Peyer's patch (tissue), 4 donors: Measurements from ENCODE around the gene CASS4. TPM values are rescaled to one million over a fixed set of nuclear protein-coding genes. Genes with fewer than 3 reads are reported as not detected.

ENCODE experiments used
- DNase-seq, 3 donors: peaks; one replicate each; pipeline ENCODE4 v3.0.0-alpha.2; 2017 to 2019
- H3K27ac ChIP-seq, 4 donors: fragments of 200-600 bp; sonication (generic); one replicate each; pipeline ENCODE4 v1.5.1; 2016 to 2019
- H3K27me3 ChIP-seq, 2 donors: fragments of 200-600 bp; sonication (generic); one replicate each; pipeline ENCODE4 v1.5.1; 2019
- H3K36me3 ChIP-seq, 3 donors: fragments of 200-600 bp; sonication (generic); one replicate each; pipeline ENCODE4 v1.5.1; 2016 to 2019
- H3K4me1 ChIP-seq, 4 donors: fragments of 200-600 bp; sonication (generic); one replicate each; pipeline ENCODE4 v1.5.1; 2016 to 2019
- H3K4me3 ChIP-seq, 4 donors: fragments of 200-600 bp; sonication (generic); 1 replicate in 3 of 4; 2 replicates in 1 of 4; pipeline ENCODE4 v1.5.1; 2016 to 2019; ENCODE audit warnings: mild to moderate bottlenecking in 1 of 4
- H3K9me3 ChIP-seq, 4 donors: fragments of 200-600 bp; sonication (generic); one replicate each; pipeline ENCODE4 v1.5.1; 2016 to 2019; ENCODE audit warnings: mild to moderate bottlenecking in 1 of 4
- POLR2A ChIP-seq, 2 donors: fragments of 450-650 bp; IDR thresholded peaks; one replicate each; pipeline ENCODE4 v1.5.1; 2017; ENCODE audit warnings: antibody characterized with exemption in 2 of 2, mild to moderate bottlenecking in 2 of 2, moderate library complexity in 2 of 2
- total RNA-seq, 4 donors: library from RNA; depleted of rRNA; stranded (reverse); fragments of >200 nt; gene quantifications; one replicate each; pipeline ENCODE4 v1.1.0, GENCODE V29; 2016
- TF ChIP-seq, protein P1 (sequence below), 6 experiments: fragments of 450-650 bp in 4 of 6; fragments of 200-600 bp in 2 of 6; sonication (generic) in 1 of 6; IDR thresholded peaks; one replicate each; pipeline ENCODE4 v1.5.1; 2017 to 2019; ENCODE audit warnings: antibody characterized with exemption in 6 of 6, mild to moderate bottlenecking in 3 of 6, moderate library complexity in 1 of 6

Gene CASS4
- total RNA-seq, 4 donors from 2014 or later: 0.47 to 3.3 (median 1.2) TPM

DNA sequence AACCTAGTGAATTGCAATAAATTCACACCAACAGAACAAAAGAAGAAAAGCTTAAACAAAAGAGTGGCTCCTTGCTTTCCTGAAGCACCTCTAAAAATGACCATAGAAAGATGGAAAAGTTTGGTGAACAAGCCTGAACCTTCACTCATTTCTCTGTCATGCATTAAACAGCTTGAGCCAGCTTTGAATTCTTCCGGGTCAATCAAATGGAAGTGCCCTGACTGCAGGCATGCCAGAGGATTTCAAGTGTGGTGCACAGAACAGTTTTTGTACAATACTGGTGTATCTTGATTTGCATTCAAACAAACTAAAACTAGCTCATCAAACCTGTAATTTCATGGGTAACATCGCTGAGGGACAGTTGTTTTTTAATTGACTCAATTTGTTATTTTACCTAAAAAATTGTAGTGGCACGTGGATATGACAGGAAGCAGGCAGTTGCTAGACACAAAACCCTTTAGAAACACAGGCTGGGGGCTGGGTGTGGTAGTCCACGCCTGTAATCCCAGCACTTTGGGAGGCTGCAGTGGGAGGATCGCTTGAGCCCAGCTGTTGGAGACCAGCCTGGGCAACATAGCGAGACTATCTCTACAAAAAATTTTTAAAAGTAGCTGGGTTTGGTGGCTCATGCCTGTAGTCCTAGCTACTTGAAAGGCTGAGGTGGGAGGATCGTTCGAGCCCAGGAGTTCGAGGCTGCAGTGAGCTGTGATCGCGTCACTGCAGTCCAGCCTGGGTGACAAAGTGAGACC is 9.1 kb downstream of the CASS4 start:
- Histone ChIP-seq H3K27ac (no peak overlapping the region), H3K36me3 (no peaks in the 10 kb centered on the region), H3K27me3 (no peaks in the 10 kb centered on the region), H3K9me3 (no peaks in the 10 kb centered on the region), H3K4me1 (peaks cover 0 to 3% (median 0%) of the 10 kb centered on the region in 4 donors), H3K4me3 (no peak overlapping the region)
- TF ChIP-seq, protein P1, sequence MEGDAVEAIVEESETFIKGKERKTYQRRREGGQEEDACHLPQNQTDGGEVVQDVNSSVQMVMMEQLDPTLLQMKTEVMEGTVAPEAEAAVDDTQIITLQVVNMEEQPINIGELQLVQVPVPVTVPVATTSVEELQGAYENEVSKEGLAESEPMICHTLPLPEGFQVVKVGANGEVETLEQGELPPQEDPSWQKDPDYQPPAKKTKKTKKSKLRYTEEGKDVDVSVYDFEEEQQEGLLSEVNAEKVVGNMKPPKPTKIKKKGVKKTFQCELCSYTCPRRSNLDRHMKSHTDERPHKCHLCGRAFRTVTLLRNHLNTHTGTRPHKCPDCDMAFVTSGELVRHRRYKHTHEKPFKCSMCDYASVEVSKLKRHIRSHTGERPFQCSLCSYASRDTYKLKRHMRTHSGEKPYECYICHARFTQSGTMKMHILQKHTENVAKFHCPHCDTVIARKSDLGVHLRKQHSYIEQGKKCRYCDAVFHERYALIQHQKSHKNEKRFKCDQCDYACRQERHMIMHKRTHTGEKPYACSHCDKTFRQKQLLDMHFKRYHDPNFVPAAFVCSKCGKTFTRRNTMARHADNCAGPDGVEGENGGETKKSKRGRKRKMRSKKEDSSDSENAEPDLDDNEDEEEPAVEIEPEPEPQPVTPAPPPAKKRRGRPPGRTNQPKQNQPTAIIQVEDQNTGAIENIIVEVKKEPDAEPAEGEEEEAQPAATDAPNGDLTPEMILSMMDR (IDR thresholded peaks at IDR 0.05): no peak
- no peak for TF ChIP-seq POLR2A (IDR thresholded peaks at IDR 0.05)
- no peak for DNase-seq

DNA sequence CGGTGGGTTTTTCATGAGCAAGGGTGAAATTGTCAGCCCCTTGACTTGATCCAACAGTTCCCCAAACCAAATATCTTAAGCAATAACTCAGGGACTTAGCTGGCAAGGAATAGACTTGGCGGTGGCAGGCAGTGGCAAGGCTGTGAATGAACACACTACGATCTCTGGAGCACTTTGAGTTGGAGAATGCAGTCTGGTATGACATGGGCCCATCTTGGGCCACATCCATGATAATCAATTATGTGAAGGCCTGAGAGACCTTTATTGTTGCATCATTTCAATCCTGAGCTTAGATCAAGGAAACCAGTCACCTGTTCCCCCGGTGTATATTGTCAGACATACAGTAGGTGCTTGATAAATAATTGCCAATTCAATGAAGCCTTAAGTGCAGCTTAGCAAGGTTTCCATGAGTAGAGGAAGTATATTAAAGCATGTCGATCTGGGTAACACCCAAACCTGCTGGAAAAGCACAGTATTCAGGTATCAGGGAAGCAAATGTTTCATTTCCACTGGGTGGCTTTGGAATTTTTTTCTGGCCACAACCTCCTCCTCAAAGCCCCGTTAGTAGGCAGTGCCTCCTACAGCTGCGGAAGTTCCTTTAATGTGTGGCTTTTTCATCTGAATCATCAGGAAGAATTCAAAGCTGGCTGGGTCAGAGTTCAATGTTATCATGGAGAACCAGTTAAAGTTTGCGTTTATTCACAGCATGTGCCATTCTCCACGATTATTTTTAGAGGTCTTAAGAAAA is 10.2 kb downstream of the CASS4 start:
- TF ChIP-seq, protein P1 (IDR thresholded peaks at IDR 0.05): no peak
- TF ChIP-seq POLR2A (IDR thresholded peaks at IDR 0.05): no peak
- H3K9me3 ChIP-seq: no peaks in the 10 kb centered on the region

DNA sequence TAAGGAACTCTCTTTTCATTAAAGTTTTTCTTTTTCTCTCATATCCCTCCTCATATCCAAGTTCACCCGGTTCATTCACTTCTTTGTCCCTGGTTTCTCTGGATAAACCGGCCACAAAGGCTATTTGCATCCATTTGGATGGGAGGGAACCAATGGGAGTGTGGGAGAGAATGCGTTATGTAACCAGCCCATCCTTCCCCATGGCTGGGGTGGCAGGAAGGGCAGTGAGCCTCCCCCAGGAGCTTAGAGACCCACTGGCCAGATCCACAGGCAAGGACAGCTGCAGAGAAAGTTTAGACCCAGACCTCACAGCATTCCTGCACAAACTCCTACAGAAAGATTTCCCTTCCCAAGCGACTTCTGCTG is 10.7 kb downstream of the CASS4 start:
- DNase-seq: no peak
- TF ChIP-seq, protein P1 (IDR thresholded peaks at IDR 0.05): no peak
- no peak for TF ChIP-seq POLR2A (IDR thresholded peaks at IDR 0.05)
- no peak overlapping the region for H3K27ac ChIP-seq
- no peaks in the 10 kb centered on the region for H3K4me1 ChIP-seq
- H3K9me3 ChIP-seq: no peaks in the 10 kb centered on the region
- no peak overlapping the region for H3K4me3 ChIP-seq
- no peaks in the 10 kb centered on the region for H3K36me3 ChIP-seq
- H3K27me3 ChIP-seq: no peaks in the 10 kb centered on the region

More for the DNA sequence above, 10.2 kb downstream of the CASS4 start:
- Histone ChIP-seq H3K36me3 (no peaks in the 10 kb centered on the region), H3K27ac (no peak overlapping the region), H3K4me1 (peaks cover 0 to 3% (median 0%) of the 10 kb centered on the region in 4 donors), H3K4me3 (no peak overlapping the region), H3K27me3 (no peaks in the 10 kb centered on the region)
- no peak for DNase-seq

DNA sequence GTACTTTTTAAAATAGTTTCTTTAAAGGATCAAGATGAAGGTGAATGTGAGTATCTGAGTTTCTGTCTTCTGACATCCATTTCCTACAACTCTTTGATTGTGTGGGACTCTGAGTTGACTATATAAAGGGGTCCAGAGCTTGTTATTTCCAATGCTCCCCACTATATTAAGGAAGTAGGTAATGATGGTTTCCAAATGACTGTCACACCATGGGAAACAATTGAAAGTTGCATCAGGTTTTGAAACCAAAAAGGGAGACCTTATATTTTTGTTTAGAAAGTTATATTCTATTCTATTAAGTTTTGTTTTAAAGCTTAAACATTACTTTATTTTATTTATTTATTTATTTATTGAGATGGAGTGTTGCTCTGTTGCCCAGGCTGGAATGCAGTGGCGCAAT is 11.2 kb downstream of the CASS4 start:
- no peak overlapping the region for H3K27ac ChIP-seq
- no peaks in the 10 kb centered on the region for H3K36me3 ChIP-seq
- H3K9me3 ChIP-seq: no peaks in the 10 kb centered on the region
- H3K27me3 ChIP-seq: no peaks in the 10 kb centered on the region
- no peaks in the 10 kb centered on the region for H3K4me1 ChIP-seq
- DNase-seq: no peak
- no peak overlapping the region for H3K4me3 ChIP-seq
- TF ChIP-seq POLR2A (IDR thresholded peaks at IDR 0.05): no peak

DNA sequence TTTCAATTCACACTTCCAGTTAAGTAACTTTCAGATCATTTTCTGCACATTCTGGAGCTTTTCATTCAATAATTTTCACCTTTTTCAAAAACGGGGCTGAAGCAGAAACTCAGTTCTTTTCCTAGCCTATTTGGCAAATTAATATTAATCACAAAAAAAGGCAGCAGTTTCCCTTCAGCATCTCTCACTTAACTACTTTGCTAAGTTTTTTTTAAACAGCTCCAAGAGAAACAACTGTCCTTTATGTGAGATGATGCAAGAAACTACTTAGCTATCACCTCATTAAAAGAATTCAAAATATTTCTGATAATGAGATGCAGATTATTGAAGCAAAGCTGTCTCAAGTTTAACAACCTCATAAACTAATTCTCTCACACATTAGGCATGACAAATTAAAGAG is 11.8 kb downstream of the CASS4 start:
- H3K4me1 ChIP-seq: peaks cover 0 to 3% (median 0%) of the 10 kb centered on the region in 4 donors
- no peaks in the 10 kb centered on the region for H3K9me3 ChIP-seq
- DNase-seq: no peak
- no peak overlapping the region for H3K27ac ChIP-seq
- no peaks in the 10 kb centered on the region for H3K36me3 ChIP-seq
- TF ChIP-seq POLR2A (IDR thresholded peaks at IDR 0.05): no peak
- TF ChIP-seq, protein P1 (IDR thresholded peaks at IDR 0.05): no peak
- no peak overlapping the region for H3K4me3 ChIP-seq
- H3K27me3 ChIP-seq: no peaks in the 10 kb centered on the region

DNA sequence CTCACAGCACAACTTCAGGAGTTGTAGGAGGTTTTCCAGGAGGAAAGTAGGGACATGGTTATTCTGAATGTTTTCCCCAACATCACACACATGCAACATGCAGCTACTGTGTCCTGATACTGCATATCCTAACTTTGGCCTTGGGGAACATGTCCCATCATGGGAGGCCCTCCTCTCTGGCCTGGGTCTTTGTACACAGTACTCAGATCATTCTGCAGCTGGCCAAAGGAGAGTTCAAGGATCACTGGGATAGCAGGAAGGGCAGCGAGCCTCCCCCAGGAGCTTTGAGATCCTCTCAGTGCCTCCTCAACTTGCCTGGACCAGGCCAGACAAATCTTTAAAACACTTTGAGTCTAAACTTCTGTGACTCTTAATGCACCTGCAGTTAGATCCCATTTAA is 12.9 kb downstream of the CASS4 start:
- Histone ChIP-seq H3K27me3 (no peaks in the 10 kb centered on the region), H3K27ac (no peak overlapping the region), H3K36me3 (no peaks in the 10 kb centered on the region), H3K9me3 (no peaks in the 10 kb centered on the region), H3K4me1 (peaks cover 0 to 5% (median 2%) of the 10 kb centered on the region in 4 donors), H3K4me3 (no peak overlapping the region)
- no peak for DNase-seq
- TF ChIP-seq POLR2A (IDR thresholded peaks at IDR 0.05): no peak
- TF ChIP-seq, protein P1 (IDR thresholded peaks at IDR 0.05): no peak
